ENCODE results near the gene HDAC8.

DNA sequence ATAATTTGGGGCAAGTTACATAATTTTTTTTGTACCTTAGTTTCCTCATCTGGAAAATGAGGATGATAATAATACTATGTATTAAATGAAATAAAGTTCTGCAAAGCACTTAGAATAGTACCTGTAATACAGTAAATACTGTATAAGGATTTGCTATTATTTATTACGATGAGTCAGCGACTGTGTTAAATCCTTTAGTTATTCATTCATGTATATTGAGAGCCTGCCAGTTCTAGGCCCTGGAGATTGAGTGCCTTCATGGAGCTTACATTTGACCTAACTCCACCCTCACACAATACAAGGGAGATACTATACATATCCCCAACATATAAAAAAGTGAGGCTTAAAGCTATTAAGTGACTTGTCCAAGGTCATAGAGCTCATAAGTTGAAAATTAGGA is 199.9 kb downstream of the HDAC8 start:
- TF ChIP-seq, protein P1, sequence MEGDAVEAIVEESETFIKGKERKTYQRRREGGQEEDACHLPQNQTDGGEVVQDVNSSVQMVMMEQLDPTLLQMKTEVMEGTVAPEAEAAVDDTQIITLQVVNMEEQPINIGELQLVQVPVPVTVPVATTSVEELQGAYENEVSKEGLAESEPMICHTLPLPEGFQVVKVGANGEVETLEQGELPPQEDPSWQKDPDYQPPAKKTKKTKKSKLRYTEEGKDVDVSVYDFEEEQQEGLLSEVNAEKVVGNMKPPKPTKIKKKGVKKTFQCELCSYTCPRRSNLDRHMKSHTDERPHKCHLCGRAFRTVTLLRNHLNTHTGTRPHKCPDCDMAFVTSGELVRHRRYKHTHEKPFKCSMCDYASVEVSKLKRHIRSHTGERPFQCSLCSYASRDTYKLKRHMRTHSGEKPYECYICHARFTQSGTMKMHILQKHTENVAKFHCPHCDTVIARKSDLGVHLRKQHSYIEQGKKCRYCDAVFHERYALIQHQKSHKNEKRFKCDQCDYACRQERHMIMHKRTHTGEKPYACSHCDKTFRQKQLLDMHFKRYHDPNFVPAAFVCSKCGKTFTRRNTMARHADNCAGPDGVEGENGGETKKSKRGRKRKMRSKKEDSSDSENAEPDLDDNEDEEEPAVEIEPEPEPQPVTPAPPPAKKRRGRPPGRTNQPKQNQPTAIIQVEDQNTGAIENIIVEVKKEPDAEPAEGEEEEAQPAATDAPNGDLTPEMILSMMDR (IDR thresholded peaks at IDR 0.05; ENCODE audit: low read length), result no peak
- TF ChIP-seq EZH2phosphoT487 (IDR thresholded peaks at IDR 0.05; ENCODE audit: low read length) (no peak), EZH2 (optimal IDR thresholded peaks at IDR 0.05; ENCODE audit: low read depth, low read length) (no peak)
